ENCODE results near the gene METTL24. TPM values are rescaled to one million over a fixed set of nuclear protein-coding genes. Genes with fewer than 3 reads are reported as not detected.

METTL24 gene, protein sequence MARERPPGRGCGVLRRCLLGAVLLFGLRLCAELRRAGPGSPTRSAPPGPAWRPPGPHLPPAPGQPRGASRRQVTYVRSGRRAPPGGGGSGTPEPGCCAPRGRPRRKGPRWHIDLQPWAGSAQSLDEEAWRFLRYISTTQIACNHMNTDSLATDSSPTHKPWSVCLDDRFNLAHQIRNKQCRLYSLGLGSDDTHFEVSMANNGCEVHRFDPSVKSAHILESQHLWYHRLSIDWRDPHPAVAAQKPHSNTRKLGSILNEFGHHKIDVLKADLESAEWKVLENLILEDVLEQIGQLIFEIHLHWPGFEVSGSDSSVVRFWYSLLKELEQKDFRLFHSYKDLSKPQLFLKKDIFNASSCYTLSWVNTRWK
- not detected in 2 replicates for total RNA-seq (2014; rRNA removed; shearing (Covaris generic); ENCODE audit: low replicate concordance)

- DNase-seq = no peak
- Histone ChIP-seq H3K9ac (ENCODE audit: low read length) (no peak within 1 kb of the TSS), H3K9me3 (ENCODE audit: low read length) (no peaks in the 10 kb centered on the region), H3K4me1 (ENCODE audit: low read length) (no peaks in the 10 kb centered on the region), H3K36me3 (ENCODE audit: insufficient read depth, low read length) (no peaks in the 10 kb centered on the region), H3K27ac (ENCODE audit: low read length) (no peak within 1 kb of the TSS), H2AFZ (ENCODE audit: low read length) (no peak within 1 kb of the TSS), H3K4me3 (ENCODE audit: low read length) (no peak within 1 kb of the TSS), H3K9me2 (replicated peaks; ENCODE audit: insufficient read depth, low read length) (no peaks in the 10 kb centered on the region), H3K79me2 (ENCODE audit: low read length) (no peaks in the 10 kb centered on the region), H3K4me2 (ENCODE audit: low read depth, low read length, poor library complexity, severe bottlenecking) (no peak within 1 kb of the TSS), H4K20me1 (ENCODE audit: insufficient read depth, low read depth, low read length) (no peaks in the 10 kb centered on the region), H3K27me3 (ENCODE audit: low read length) (no peaks in the 10 kb centered on the region)
These were observed at the start of gene METTL24 for GRCh38 chr6:110357664-110358552. Gene METTL24, minus strand, starts transcription at chr6:110358349. Its CDS starts 77 bp downstream, at chr6:110358272.

DNA sequence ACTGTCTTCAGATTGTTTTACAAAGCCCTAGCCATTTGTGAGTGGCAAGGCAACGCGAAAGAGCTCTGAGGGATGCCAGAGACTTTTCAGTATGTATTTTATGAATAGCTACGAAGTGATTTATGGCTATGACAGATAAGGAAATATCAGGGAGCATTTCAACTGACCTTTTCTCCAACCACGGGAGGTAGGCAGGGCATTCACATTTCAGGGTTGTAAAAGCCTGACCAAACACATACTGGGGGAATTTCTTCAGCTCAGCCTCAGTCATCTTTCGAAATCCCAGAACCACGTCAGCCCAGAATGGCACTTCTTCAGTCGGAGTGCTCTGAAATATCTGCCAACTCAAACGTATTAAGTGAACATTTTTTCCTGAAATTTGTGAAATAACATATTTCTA, 46.5 kb upstream of the METTL24 start:
- Histone ChIP-seq H3K27me3 (ENCODE audit: low read length) (no peaks in the 10 kb centered on the region), H3K79me2 (ENCODE audit: low read length) (no peaks in the 10 kb centered on the region), H3K4me2 (ENCODE audit: low read depth, low read length, poor library complexity, severe bottlenecking) (no peak overlapping the region), H3K27ac (ENCODE audit: low read length) (no peak overlapping the region), H3K9me3 (ENCODE audit: low read length) (no peaks in the 10 kb centered on the region), H3K36me3 (ENCODE audit: insufficient read depth, low read length) (no peaks in the 10 kb centered on the region), H3K9me2 (replicated peaks; ENCODE audit: insufficient read depth, low read length) (no peaks in the 10 kb centered on the region), H2AFZ (ENCODE audit: low read length) (no peak overlapping the region), H4K20me1 (ENCODE audit: insufficient read depth, low read depth, low read length) (no peaks in the 10 kb centered on the region), H3K9ac (ENCODE audit: low read length) (no peak overlapping the region), H3K4me1 (ENCODE audit: low read length) (peaks cover 5% of the 10 kb centered on the region), H3K4me3 (ENCODE audit: low read length) (no peak overlapping the region)
- DNase-seq = no peak

GRCh38 chr6:110401585-110402176, 43.5 kb upstream of the METTL24 start:
- Histone ChIP-seq H3K36me3 (ENCODE audit: insufficient read depth, low read length) (no peaks in the 10 kb centered on the region), H3K27me3 (ENCODE audit: low read length) (no peaks in the 10 kb centered on the region), H3K4me3 (ENCODE audit: low read length) (no peak overlapping the region), H3K9me3 (ENCODE audit: low read length) (no peaks in the 10 kb centered on the region), H3K4me1 (ENCODE audit: low read length) (peaks cover 5% of the 10 kb centered on the region), H2AFZ (ENCODE audit: low read length) (no peak overlapping the region), H3K27ac (ENCODE audit: low read length) (no peak overlapping the region), H3K9me2 (replicated peaks; ENCODE audit: insufficient read depth, low read length) (no peaks in the 10 kb centered on the region), H4K20me1 (ENCODE audit: insufficient read depth, low read depth, low read length) (no peaks in the 10 kb centered on the region), H3K9ac (ENCODE audit: low read length) (no peak overlapping the region), H3K79me2 (ENCODE audit: low read length) (no peaks in the 10 kb centered on the region), H3K4me2 (ENCODE audit: low read depth, low read length, poor library complexity, severe bottlenecking) (no peak overlapping the region)
- DNase-seq = no peak

- H3K4me2 ChIP-seq (ENCODE audit: low read depth, low read length, poor library complexity, severe bottlenecking) = no peak overlapping the region
- H3K9me2 ChIP-seq (replicated peaks; ENCODE audit: insufficient read depth, low read length) = no peaks in the 10 kb centered on the region
- no peaks in the 10 kb centered on the region for H3K36me3 ChIP-seq (ENCODE audit: insufficient read depth, low read length)
- peaks cover 5% of the 10 kb centered on the region for H3K4me1 ChIP-seq (ENCODE audit: low read length)
- no peak overlapping the region for H2AFZ ChIP-seq (ENCODE audit: low read length)
- H3K27ac ChIP-seq (ENCODE audit: low read length) = no peak overlapping the region
- H3K4me3 ChIP-seq (ENCODE audit: low read length) = no peak overlapping the region
- H3K9ac ChIP-seq (ENCODE audit: low read length) = no peak overlapping the region
- no peaks in the 10 kb centered on the region for H3K9me3 ChIP-seq (ENCODE audit: low read length)
- H4K20me1 ChIP-seq (ENCODE audit: insufficient read depth, low read depth, low read length) = no peaks in the 10 kb centered on the region
- H3K27me3 ChIP-seq (ENCODE audit: low read length) = no peaks in the 10 kb centered on the region
- H3K79me2 ChIP-seq (ENCODE audit: low read length) = no peaks in the 10 kb centered on the region
- DNase-seq = no peak
These were observed 42.1 kb upstream of the METTL24 start for GRCh38 chr6:110400208-110400607.

GRCh38 chr6:110399219-110400071, 41.3 kb upstream of the METTL24 start:
- H4K20me1 ChIP-seq (ENCODE audit: insufficient read depth, low read depth, low read length) = no peaks in the 10 kb centered on the region
- H3K27me3 ChIP-seq (ENCODE audit: low read length) = no peaks in the 10 kb centered on the region
- H3K79me2 ChIP-seq (ENCODE audit: low read length) = no peaks in the 10 kb centered on the region
- no peaks in the 10 kb centered on the region for H3K36me3 ChIP-seq (ENCODE audit: insufficient read depth, low read length)
- H2AFZ ChIP-seq (ENCODE audit: low read length) = no peak overlapping the region
- no peak overlapping the region for H3K4me2 ChIP-seq (ENCODE audit: low read depth, low read length, poor library complexity, severe bottlenecking)
- H3K9ac ChIP-seq (ENCODE audit: low read length) = no peak overlapping the region
- no peak overlapping the region for H3K4me3 ChIP-seq (ENCODE audit: low read length)
- H3K9me2 ChIP-seq (replicated peaks; ENCODE audit: insufficient read depth, low read length) = no peaks in the 10 kb centered on the region
- no peaks in the 10 kb centered on the region for H3K9me3 ChIP-seq (ENCODE audit: low read length)
- no peak overlapping the region for H3K27ac ChIP-seq (ENCODE audit: low read length)
- DNase-seq = no peak
- peaks cover 5% of the 10 kb centered on the region for H3K4me1 ChIP-seq (ENCODE audit: low read length)

- H3K4me1 ChIP-seq (ENCODE audit: low read length) = peaks cover 5% of the 10 kb centered on the region
- no peak overlapping the region for H3K27ac ChIP-seq (ENCODE audit: low read length)
- H3K9me3 ChIP-seq (ENCODE audit: low read length) = no peaks in the 10 kb centered on the region
- no peak overlapping the region for H3K9ac ChIP-seq (ENCODE audit: low read length)
- no peak overlapping the region for H3K4me2 ChIP-seq (ENCODE audit: low read depth, low read length, poor library complexity, severe bottlenecking)
- H3K9me2 ChIP-seq (replicated peaks; ENCODE audit: insufficient read depth, low read length) = no peaks in the 10 kb centered on the region
- no peak overlapping the region for H3K4me3 ChIP-seq (ENCODE audit: low read length)
- no peaks in the 10 kb centered on the region for H3K79me2 ChIP-seq (ENCODE audit: low read length)
- H3K36me3 ChIP-seq (ENCODE audit: insufficient read depth, low read length) = no peaks in the 10 kb centered on the region
- no peak overlapping the region for H2AFZ ChIP-seq (ENCODE audit: low read length)
- no peaks in the 10 kb centered on the region for H3K27me3 ChIP-seq (ENCODE audit: low read length)
- no peak for DNase-seq
- no peaks in the 10 kb centered on the region for H4K20me1 ChIP-seq (ENCODE audit: insufficient read depth, low read depth, low read length)
These were observed 40.6 kb upstream of the METTL24 start for GRCh38 chr6:110398778-110399177.

DNA sequence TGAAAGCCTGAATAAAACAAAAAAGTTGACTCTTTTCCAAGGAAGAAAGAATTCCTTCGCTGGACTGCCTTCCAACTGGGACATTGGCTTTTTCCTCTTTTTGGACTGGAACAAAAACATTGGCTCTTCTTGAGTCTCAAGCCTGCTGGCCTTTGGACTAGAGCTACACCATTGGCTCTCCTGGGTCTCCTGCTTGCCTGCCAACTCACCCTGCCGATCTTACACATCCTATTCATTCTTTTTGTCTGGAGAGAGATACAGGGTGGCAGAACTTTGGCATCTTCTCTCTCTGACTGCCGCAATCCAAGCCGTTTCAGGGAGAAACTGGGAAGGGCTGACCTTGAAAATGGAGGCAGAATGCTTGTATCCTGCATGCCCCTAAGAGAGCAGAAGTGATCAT, 37.1 kb upstream of the METTL24 start:
- H3K9me3 ChIP-seq (ENCODE audit: low read length) = no peaks in the 10 kb centered on the region
- H3K27ac ChIP-seq (ENCODE audit: low read length) = no peak overlapping the region
- no peak overlapping the region for H3K4me3 ChIP-seq (ENCODE audit: low read length)
- H4K20me1 ChIP-seq (ENCODE audit: insufficient read depth, low read depth, low read length) = no peaks in the 10 kb centered on the region
- H3K9me2 ChIP-seq (replicated peaks; ENCODE audit: insufficient read depth, low read length) = no peaks in the 10 kb centered on the region
- H3K4me2 ChIP-seq (ENCODE audit: low read depth, low read length, poor library complexity, severe bottlenecking) = no peak overlapping the region
- H2AFZ ChIP-seq (ENCODE audit: low read length) = no peak overlapping the region
- no peaks in the 10 kb centered on the region for H3K79me2 ChIP-seq (ENCODE audit: low read length)
- H3K36me3 ChIP-seq (ENCODE audit: insufficient read depth, low read length) = no peaks in the 10 kb centered on the region
- H3K27me3 ChIP-seq (ENCODE audit: low read length) = no peaks in the 10 kb centered on the region
- H3K9ac ChIP-seq (ENCODE audit: low read length) = no peak overlapping the region
- peaks cover under 1% of the 10 kb centered on the region; the same call in 1 of the 2 replicates for H3K4me1 ChIP-seq (ENCODE audit: low read length)
- no peak for DNase-seq

Measured in Karpas-422 (cell line).